Renal cortical epithelial cell (primary cell): Measurements from ENCODE around the gene MRPS31. TPM values are rescaled to one million over a fixed set of nuclear protein-coding genes. Genes with fewer than 3 reads are reported as not detected.

Experiments
- DNase-seq: peaks from one replicate; pipeline ENCODE4 v3.0.0-alpha.2; 2011; ENCODE audit warnings: low read depth
- total RNA-seq: library from RNA; depleted of rRNA; stranded (reverse); fragments of >200 nt; gene quantifications from 2 replicates; pipeline ENCODE4 v1.2.3, GENCODE V29; 2014

Gene MRPS31
- total RNA-seq: 20.5 and 25.8 TPM in 2 replicates

DNA sequence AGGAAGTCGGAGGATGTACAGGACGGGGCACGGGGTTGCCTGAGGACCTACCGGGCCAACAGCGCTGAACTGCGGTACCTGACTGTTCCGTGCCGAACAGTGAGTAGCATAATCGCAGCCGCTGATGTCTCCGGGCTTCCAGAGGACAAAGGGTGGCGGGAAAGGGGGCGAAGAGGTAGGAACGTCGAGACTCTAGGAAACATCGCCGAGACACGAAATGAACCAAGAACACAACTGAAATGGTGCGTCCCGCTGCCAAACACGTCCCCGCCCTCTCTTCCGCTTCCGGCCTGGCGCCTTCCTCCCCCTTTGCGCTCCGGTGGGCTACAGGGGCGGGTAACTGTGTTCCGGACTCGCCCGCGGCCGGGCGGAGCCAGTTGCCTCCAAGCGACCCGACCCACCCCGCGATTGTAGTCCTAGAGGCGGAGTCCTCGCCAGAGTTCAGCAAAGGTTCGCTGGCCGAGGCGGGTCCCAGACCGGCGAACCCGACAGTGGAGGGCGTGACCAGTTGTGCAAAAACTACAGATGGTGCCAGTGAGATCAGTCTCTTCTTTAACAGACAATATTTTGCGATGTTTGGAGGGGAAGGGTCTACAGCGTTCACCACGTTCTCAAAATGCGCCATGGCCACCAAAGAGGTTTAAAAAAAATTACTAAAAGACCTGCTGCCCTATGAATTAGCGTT is at the start of gene MRPS31:
MRPS31 (minus strand) TSS at position 257 of the 685 bp plus-strand sequence; CDS start at position 203, 54 bp downstream.
- peak; percentile 79 for DNase-seq

DNA sequence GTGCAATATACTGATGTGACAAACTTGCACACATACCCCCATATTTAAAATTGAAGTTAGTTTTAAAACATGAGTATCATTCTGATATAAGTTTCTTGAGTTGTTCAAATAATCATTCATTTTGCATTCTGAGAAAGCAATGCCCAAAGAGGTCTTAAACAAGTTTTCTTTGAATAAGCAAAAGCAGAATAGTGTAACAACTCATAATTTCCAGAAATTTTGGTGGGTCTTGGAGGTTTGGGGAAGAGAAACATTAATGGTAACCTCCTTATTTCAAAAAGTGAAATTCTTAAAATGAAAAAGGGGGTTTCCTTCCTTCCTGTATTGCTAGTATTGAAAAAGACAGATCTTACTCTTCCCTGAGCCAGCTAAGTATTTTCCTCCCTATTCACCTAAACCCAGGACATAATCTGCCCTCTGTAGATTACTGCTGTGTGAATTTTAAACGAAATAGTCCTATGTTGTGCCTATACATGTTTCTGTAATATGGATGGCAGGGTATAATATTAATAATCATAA is 48.9 kb upstream of the MRPS31 start:
- DNase-seq: no peak

- no peak for DNase-seq
These were observed 47.9 kb upstream of the MRPS31 start for GRCh38 chr13:40818926-40819325.

GRCh38 chr13:40814803-40815202 is 43.8 kb upstream of the MRPS31 start:
- DNase-seq: no peak

- DNase-seq: peak; percentile 44
These were observed 42.9 kb upstream of the MRPS31 start for GRCh38 chr13:40813667-40814454.

- peak; percentile 80 for DNase-seq
These were observed 41.9 kb upstream of the MRPS31 start for GRCh38 chr13:40812724-40813445.

DNA sequence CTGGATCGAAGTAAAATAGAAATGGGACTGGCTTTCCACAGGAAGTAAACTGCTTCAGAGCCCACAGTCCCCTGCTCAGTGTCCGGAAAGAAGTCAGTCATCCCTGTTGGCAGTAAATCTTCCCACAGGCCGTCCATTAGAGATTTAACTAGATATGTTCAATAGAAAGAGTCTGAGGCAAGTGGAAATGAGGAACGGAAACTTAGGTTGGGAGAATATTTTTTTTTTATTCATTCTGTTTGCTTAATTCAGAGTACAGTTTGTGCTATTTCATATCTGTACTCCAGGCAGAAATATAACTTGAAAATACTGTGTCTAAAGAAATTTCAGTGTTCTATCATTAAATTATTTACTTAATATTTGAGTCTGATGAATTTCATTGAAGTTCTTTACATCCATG is 41.1 kb upstream of the MRPS31 start:
- DNase-seq: no peak

- DNase-seq: no peak
These were observed 38.5 kb upstream of the MRPS31 start for GRCh38 chr13:40809471-40809870.

GRCh38 chr13:40806241-40806640 is 35.3 kb upstream of the MRPS31 start:
- no peak for DNase-seq

DNA sequence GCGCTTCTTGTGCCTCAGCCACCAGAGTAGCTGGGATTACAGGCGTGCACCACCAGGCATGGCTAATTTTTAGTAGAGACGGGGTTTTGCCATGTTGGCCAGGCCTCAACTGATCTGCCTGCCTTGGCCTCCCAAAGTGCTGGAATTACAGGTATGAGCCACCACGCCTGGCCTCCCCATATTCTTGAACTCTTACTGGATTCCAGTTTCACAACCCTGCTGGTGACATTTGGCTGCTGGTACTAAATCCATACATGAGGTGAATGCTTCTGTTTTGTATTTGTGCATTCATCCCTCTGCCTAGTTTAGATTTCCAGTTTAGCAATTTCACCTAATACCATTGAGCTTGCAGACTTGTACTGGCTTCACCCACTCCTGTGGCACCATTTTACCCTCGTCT is 32.3 kb upstream of the MRPS31 start:
- DNase-seq: no peak

DNA sequence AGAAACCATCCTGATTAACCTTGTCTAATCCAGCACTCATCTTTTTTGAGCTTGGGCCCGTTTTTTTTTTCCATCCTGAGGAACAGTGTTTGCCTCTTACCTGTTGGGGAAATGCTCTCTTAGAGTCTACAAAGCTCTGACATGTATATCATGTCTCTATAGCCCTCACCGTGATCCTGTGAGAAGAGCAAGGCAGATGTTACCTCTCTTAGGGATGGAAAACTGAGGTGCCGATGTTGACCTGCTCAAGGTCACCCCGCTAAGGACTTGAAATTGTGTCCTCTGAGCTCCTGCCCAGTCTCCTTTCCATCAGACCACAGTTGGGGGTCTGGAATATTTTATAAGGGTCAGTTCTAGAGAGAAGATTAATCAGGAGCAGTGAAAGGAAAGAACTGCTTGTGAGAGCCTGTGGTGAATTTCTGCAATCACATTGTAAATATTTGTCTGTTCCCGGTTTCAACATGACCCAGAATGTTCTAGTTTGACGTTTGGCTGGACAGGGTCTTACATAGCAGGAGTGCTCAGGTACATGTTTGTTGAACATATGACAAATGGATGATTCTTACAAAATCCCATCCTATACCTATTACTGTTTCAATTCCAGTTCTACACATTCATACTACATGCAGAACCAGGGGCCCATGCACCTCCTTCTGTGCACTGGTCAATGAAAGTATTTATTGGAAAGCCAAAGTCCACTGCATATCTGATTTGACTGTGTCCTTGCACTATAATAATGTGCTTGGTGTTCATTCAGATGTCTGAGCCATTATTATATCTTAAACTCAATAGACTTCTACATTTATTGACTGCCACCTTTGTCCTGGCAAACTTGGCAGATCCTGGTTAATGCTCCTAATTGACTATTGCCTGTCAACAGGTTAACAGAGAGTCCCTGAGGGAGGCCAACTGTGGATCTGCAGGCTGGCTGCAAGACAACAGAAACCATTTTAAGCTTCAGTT is 30.5 kb upstream of the MRPS31 start:
- no peak for DNase-seq

DNA sequence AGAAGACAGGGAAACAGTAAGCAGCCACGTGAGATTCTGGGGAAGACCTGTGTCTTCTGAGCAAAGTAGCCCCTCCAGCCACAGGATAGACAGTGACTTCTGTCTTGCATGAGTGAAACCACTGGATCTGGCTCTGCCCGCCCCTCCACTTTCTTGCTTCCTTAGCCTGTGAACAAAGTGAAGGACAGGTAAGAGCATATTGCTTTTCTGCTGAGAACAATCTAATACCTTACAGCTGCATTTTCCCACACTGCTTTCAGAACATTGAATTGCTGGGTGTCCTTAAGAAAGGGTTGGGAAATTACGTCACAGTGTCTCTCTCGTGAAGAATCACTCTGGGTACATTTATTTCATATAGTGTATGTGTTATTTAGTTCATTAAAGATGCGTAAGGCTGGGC is 29.6 kb upstream of the MRPS31 start:
- DNase-seq: no peak

GRCh38 chr13:40799508-40799907 is 28.5 kb upstream of the MRPS31 start:
- DNase-seq: no peak

DNA sequence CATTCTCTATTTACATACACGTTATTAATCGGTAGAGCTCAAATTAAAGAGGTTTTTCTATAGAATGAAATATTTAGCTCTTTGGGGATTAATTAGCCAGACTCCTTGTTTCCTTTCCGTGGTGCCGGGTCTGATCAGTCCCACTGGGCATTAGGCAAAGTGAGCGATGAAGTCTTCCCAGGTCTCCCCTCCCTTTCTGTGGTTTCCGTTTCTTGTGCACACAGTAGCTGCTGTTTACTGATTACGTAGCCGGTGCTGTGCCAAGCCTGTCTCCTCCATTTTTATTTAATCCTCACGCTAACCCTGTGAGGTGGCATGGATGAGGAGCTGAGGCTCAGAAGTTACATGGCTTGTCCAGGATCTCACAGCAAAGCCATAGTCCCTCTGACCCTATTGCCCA is 27.4 kb upstream of the MRPS31 start:
- DNase-seq: no peak

GRCh38 chr13:40796649-40797048 is 25.7 kb upstream of the MRPS31 start:
- DNase-seq: no peak

- DNase-seq: no peak
These were observed 23.7 kb upstream of the MRPS31 start for GRCh38 chr13:40794414-40795368.

GRCh38 chr13:40793339-40793738 is 22.3 kb upstream of the MRPS31 start:
- no peak for DNase-seq

GRCh38 chr13:40792284-40793051 is 21.5 kb upstream of the MRPS31 start:
- no peak for DNase-seq

GRCh38 chr13:40790154-40790616 is 19.2 kb upstream of the MRPS31 start:
- no peak for DNase-seq
